Activated gamma-delta T cell (primary cell): ENCODE data around the gene FOXF2.
A peak's percentile ranks its signal among the peaks of the same experiment; 100 is the strongest.

Experiments
- DNase-seq: peaks from one replicate; lab custom pipeline; 2025; lab: John Stamatoyannopoulos, UW

The FOXF2 gene

DNA sequence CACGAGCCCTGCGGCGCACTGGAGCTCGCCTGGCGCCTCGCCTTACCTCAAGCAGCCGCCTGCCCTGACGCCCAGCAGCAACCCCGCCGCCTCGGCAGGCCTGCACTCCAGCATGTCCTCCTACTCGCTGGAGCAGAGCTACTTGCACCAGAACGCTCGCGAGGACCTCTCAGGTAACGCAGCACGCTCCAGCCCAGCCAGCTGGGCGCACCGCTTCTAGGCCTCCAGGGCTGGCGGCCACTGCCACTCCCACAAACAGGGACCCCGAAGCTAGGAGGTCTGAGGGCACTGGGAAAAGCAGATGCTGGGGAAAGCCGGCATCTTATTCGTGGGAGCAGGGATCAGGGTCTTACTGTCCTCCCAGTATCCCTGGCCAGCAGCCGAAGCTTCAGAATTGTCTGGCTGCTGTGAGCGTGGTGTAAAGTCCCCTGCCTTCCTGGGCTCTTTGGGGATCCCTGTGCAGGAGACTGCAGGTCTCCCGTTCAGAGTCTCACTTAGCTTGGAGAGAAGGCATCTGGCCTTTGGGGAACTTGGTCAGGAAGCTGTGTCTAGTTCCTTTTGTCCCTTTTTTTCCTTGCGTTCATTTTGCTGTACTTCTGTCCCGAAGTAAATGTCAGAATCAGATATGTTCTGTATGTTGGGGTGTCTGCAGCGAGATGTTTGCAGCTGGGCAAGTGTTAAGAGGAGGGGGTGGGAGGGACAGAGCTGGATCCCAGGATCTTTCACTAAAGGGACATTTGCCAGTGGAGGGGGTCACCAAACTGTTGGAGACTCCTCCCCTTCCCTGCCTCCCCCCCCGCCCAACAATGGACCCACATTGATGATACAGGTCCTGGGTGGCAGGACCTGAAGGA, 1.8 kb downstream of the FOXF2 start:
- DNase-seq = no peak

DNA sequence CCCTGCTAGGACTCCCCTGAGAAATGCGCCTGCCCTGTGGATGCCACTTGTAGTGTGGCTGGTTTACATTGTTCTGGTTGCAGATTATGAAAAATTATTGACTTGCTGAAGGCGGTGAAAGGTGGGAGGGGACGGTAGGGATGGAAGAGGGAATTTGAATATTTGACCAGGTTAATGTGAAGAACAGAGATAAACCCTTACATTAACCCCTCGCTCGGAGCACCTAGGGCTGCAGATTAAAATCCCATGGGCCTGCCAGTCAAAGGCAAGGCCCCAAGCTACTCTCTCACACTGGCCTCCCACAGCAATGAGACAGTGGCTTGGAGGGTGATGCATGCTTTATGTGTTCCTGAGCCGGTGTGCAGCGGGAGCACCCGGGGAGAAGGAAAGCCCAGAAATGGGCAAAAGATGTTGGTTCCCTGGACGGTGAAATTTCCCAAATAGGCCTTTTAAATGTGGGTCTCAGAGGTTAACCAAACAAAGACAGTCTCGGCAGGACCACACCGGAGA, 2.5 kb downstream of the FOXF2 start:
- no peak for DNase-seq

DNA sequence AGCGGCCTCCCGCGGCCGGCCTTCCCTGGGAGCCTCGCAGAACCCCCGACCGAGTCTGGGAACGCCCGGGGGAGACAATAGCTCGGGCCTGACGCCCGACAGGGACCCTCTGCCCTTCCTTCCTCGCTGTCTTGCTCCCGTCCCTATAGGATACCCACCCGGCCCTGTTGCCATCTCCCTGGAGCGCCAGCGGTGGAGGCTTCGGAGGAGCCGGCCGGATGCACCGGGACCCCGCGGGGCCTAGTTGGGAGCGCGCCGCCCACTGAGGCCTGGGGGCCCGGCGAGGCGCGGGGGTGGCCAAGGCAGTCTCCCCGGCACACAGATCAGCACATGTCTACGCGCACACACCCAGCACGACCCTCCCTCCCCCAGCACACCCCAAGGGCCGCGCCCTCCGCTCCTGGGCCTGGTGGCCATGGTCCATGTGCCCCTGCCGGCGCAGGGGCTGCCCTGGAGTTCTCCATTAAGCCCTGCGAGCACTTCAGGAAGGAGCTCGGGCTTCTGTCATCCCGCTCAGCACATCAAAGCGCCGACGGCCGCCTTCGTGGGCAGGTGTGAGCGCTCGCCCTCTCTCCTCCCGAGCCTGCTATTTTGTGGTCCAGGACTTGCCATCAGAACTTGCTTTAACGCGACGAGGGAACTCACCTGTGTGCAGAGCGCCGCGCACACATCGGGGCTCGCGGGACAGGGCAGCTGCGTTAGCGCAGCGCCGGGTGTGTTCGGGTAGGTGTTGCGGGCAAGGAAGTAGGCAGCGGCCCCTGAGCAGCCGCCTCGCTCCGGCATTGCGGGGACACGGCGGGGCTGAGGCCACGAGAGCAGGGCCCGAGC, 3.7 kb downstream of the FOXF2 start:
- no peak for DNase-seq

DNA sequence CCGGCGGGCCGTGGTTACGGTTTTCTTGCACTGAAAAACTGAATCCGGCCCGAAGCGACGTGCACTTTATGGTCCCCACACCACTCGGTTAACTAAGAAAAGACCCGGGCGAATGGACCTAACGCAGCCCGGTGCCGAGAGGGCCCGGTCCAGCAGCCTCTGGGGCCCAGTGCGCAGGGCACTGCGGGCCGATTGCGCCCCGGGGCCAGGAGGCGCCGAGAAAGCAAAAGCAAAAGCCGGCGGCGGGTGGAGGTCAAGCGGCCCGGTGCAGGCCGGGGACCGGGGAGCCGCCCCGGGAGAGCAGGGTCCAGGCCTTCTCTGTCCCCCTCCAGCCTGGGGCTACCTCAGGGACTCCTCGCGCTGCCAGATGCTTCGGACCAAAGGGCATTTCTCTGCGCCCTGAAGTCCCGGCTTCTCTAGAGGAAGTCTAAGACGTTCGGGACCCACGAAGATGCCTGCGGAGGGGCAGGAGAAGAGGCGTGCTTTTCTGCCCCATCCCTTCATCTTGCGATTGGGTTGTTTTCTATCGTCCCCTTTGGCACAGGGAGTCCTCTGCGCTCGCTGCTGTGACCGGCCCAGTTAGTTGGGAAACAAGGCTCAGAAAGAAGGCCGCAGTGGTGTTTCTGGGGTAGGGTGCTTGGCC, 4.4 kb downstream of the FOXF2 start:
- DNase-seq = no peak

DNA sequence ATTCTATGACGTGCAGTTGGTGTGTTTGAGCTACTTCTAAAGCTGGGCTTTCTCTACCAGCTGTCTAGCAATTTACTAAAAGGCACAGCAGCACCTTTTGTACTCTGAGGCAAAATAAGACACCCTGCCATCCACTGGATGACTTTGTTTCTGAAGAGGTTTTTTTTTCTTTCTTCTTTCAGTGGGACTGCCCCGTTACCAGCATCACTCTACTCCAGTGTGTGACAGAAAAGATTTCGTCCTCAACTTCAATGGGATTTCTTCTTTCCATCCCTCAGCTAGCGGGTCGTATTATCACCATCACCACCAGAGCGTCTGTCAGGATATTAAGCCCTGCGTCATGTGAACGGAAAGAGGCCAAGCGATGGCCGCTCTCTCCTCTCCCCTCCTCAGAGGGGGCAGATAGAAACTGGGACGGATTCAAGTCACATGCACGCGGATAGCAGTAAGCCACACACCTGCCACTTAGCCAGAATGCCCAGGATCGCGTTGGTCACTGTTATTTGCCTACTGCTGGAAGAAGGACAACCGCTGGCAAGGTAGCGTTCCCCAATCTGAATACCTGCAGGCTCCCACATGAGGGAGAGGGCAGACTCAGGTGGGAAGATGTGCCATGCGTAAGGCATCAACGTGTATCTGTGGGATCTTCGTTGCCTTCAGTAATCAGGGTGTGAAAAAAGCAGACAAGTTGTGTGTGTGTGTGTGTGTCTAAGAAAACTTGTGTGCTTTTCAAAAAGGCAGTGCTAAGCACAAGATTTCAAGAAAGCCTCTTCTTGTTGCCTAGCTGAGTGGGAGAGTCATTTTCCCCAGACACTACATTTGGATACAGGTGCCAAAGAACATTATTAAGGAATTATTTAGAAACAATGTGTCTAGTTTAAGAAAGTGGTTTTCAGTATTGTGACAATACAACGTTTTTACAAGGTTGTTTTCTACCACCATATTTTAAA, 5.4 kb downstream of the FOXF2 start:
- DNase-seq = no peak

DNA sequence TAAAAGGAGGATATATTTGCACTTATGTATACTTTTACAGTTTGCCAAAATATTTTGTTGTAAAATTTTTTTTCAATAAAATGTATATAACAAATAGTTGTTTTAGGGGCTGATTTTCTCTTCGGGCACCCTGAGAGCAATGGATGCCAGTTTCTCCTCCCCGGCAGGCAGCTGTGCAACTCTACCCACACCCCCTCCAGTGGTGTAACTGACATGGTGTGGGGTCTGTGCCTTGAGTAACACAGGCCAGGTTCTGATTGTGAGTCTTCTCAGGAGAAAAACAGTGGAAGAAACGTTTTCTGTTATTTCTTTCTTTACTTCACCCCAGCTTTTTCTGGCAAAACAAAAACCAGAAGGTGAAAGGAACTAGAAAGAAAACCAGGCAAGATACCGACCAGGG, 6.1 kb downstream of the FOXF2 start:
- DNase-seq = no peak

DNA sequence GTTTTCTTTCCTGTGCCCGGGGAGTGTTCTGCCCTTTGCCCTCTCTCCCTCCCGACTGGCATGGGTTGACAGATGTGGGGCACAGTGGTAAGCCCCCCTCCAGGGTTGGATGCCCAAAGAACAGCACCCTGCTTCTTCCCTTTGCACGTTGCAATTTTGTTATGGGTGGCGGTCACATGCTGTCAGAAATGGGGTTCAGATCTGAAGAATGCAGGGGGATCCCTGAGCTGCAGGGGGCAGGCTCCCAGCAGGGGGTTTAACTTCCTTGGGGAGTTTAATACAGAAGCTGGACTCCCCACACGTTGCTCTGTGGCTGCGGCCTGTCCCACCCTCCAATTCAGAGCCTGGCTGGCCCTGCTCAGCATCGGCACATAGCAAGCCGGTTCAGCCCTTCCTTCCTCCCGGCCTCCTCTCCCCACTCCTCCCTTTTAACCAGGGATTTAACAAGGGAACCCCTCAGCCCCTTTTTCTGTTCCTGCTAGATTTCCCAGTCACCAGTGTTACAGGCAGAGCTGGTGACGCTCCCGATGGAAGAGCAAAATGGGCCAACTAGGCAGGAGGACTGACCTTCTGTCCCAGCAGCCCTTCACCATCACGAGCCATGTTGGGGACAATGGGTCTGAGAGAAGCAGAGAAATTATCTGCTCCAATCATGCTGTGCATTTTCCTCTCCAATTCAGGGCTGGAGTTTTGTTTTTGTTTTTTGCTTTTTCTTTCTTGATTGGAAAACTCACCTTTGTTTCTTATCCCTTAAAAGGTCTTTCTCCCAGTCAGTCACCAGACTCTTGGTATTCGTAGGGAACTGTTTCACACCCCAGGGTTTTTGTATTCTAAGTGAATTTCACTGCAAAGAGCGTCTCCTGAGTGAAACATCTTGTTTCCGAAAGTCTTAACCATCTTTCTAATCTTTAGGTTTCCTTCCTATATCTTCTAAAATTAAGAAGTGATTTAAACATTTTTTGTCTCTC, 6.8 kb downstream of the FOXF2 start:
- no peak for DNase-seq

DNA sequence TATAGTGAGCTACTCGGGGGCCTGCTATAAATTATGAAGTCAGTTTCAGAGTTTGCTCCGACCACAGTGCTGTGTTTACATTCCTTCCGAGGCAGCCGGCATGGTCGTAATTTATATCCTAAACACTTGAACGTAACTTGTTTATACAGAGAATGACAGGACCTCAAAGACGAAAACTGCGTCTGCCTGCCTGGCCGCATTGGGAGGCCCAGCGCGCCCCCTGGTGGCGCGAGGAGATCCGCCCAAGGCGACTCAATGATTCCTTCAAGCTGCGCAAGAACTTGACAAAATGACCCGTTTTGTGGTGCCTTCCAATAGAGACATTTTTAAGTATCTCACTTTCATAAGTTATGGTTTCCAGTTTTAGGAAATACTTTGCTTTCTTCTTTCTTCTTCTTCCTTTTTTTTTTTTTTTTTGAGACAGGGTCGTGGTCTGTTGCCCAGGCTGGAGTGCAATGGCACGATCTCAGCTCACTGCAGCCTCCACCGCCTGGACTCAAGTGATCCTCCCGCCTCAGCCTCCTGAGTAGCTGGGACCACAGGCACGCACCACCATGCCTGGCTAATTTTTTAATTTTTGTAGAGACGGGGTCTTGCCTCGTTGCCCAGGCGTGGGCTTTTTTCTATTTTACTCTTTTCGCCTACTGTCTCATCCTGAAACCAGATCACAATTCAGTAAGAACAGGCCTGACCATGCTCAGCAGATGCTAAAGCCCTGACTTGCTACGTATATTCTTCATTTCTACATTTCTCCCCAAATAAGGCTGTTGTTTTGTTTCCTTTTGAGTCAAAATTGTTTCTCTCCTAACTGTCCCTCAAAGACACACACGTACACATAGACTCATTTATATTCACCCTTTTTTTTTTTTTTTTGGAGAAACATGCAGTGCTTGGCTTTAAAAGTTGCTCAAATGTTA, 7.8 kb downstream of the FOXF2 start:
- peak; percentile 36 for DNase-seq

DNA sequence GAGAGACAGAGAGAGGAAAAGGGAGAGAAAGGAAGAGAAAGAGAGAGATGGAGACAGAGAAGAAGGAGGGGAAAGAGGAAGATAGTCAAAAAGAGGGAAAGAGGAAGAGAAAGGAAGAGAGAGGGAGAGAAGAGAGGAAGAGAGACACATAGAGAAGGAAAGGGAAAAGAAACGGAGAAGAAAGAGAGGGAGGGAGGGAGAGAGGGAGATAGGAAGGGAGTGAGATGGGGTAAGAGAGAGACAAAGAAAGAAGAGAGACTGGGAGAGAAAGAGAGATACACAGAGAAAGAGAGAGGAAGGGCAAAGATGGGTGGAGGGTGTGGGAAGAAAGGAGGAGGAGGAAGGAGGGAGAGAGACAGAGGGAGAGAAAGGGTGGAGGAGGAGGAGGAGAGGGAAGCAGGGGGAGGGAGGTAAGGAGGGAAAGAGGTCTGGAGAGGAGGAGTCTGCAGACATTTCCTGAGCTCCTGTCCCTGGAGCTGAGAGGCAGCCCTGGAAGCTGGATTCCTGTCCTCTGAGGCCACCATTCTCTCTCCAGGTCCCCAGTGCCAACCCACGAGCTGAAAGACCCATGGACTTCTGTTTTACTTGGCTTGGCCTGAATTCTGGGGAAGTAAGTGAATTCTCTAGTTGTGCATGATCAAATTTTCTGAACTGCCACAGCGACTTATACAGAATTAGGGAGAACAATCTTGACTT, 9.9 kb downstream of the FOXF2 start:
- DNase-seq = no peak

DNA sequence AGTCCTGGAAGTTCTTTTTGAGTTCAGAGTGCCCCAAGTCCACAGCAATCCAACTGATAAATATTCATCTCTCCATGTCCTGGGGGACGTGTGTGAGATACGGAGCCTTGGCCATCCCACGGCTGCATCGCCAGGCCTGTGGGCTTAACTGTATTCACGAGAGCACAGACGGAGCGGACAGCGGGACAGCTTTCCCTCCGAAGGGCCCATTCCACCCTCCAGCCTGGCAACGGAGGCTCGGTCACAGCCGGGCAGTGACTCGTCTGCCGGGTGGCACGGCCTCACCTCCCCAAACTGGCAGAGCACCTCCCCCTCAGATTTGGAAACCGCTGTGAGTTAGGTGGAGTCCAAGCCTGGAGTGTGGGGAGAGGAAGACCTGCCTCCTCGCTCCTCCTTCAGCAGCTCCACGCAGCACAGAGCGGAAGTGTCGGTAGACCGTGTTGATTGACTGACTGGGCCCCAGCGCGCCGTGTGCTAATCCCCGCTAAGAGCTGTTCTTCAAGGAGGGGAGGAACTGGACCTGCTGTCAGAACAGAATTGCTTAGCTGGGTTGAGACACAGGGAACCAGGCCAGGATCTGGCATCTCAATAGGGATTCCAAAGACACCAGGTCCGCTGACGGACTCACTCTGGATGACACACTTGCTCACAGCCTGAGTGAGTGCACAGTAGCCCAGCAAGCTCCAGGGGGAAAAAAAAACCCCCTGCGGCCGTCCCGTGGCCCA, 10.9 kb downstream of the FOXF2 start:
- DNase-seq = no peak

DNA sequence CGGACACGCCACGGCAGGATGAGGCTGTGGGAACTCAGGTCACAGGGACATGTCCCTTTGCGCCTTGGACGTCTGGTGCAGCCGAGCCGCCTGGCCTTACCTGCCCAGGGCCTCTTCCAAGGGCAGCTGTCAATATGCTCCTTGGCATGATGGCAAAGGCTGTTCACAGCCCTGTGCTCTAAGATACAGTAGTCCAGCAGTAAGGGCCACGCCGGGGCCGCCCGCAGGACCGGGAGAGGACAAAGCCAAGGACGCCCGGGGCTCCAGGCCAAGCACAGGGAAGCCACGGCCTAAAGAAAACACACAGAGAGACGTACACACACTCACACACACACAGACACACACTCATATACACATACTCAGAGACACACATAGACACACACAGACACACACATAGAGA, 13.0 kb downstream of the FOXF2 start:
- DNase-seq = no peak

DNA sequence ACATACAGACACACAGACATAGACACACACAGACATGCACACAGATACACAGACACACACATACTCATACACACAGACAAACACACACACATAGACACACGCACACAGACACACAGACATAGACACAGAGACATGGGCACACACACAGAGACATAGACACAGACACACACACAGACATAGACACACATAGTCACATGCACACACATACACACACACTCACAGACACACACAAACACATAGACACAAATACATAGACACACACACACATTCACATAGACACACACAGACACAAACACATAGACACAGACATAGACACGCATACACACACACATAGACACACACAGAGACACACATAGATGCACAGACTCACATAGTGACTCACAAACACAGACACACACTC, 13.5 kb downstream of the FOXF2 start:
- no peak for DNase-seq

DNA sequence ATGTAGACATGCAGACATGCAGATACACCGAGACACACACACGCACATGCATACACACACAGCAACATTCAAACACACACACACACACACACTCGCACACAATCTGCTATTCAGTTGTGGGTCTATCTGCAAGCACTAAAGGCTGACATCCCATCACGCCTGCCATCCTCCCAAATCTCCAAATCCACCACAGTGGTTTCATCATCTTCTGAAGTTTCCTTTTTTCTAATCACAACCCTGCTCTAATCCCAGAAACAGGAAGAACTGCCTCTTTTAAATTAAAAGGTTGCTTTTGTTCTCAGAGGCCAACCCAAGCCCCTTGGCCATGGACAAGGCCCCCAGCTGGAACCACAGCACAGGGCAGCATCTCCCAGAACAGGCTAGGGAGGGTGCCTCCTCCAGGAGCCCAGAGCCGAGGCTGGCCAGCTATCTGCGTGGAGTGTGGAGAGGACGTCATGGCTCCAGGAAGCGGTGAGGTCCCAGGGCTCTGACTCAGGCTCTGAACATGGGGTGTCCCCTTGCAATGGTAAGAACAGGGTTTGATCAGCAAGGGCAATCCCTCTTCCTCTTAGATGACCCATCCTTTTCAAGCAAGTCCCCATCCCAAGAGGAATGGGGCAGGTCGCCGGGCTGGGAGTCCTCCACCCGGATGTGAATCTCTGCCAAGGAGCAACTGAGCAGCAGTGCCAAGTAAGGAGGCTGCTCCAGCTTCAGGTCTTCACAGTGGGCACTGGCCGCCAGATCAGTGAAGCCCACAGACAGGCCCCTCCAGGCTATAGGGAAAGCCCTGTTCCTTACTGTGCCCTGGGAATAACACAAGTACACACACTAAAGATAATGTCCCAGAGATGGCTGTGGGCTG, 14.7 kb downstream of the FOXF2 start:
- no peak for DNase-seq

DNA sequence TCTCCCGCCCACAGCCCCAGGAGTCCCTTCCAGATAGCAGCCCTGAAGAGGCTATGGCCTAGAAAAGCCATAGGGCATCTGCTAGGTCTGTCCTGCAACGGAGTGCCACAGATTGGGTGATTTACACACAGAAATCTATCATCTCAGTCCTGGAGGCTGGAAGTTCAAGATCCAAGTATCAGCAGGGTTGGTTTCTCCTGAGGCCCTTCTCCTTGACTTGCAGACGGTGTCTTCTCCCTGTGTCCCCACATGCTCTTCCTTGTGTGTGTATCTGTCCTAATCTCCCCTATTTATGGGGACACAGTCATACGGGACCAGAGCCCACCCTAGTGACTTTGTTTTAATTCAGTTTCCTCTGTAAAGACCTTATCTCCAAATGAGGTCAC, 15.3 kb downstream of the FOXF2 start:
- no peak for DNase-seq

DNA sequence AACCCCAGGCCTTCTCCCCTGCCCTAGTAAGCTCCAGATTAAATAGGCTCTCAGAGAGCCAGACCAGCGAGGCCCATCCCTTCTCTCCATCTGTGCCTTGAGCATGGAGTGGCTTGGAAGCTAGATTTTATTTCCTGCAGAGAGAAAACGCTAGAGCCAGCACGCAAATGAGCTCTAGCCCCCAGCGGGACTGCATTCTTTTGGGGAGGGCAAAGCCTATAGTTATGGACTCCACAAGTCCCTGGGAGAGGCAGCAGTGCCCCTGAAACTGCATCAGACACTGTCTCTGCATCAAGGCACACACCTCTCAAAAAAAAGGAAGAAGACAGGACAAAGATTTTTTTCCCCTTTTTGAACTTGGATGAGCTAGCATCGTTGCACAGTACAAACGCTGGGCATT, 15.8 kb downstream of the FOXF2 start:
- DNase-seq = no peak

DNA sequence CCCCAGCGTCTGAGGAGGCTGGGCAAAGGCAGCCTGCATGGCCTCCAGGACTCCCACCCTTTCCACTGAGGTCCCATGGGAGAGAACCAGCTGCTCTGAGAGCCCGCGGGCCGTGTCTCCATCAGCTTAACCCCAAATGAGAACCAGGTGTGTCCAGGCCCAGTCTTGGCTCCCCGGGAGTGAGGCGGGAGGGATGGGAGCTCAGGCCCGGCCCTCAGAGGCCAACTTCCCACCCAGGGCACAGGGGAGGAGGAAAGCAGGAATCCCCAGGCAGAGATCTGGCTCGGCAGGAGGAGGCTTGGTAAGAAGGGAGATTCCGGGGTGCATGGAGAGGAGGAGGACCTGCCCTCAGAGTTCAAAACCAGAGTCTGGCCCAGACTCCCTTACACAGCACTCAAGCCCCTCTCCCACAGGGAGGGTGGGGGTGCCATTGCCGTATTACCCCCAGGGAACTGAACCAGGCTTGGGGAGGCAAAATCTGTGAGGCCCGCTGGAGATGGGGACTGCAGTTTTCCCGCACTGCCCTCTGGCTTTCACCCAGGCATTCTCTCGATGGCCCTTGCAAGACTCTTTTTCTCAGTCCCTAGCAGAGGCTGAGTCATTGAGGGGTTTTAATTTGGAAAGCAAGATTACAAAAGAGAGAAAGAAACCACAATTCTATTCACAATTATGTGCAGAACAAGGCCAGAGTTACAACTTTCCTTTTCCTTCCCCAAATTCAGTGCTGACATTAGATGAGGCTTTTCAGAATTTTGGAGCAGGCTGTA, 17.1 kb downstream of the FOXF2 start:
- DNase-seq = no peak
